A549 treated with AZD9567 at 1 μM for 4 hours (cell line): ENCODE measurements around the gene KRTAP5-5. TPM values are rescaled to one million over a fixed set of nuclear protein-coding genes. Genes with fewer than 3 reads are reported as not detected.

ENCODE experiments used
- total RNA-seq: library from RNA; stranded (reverse); fragments of 200-300 nt; extraction: Qiagen RNA extraction; gene quantifications from 5 replicates; pipeline ENCODE4 v1.2.3, GENCODE V29; 2022; ENCODE audit not compliant: insufficient read depth

The KRTAP5-5 gene
- not detected in 5 replicates for total RNA-seq

GRCh38 chr11:1629326-1630185 lies at the start of gene KRTAP5-5:
TSS of gene KRTAP5-5 (plus strand) at chr11:1629775. CDS start at chr11:1629841, 66 bp downstream.

GRCh38 chr11:1584661-1585370 lies 44.8 kb upstream of the KRTAP5-5 start, which contains the start of gene KRTAP5-1:
TSS of gene KRTAP5-1 (minus strand) at chr11:1585283. CDS start at chr11:1585249, 34 bp downstream.

GRCh38 chr11:1597994-1598380 lies 31.6 kb upstream of the KRTAP5-5 start, which contains the start of gene KRTAP5-2:
TSS of gene KRTAP5-2 (minus strand) at chr11:1598294. CDS start at chr11:1598250, 44 bp downstream.

GRCh38 chr11:1608363-1608762 lies 21.2 kb upstream of the KRTAP5-5 start, which contains the start of gene KRTAP5-3:
TSS of gene KRTAP5-3 (minus strand) at chr11:1608463. CDS start at chr11:1608385, 78 bp downstream.

GRCh38 chr11:1622086-1622485 lies 7.5 kb upstream of the KRTAP5-5 start, which contains the start of gene KRTAP5-4:
TSS of gene KRTAP5-4 (minus strand) at chr11:1622138. CDS start at chr11:1622093, 45 bp downstream.

Other genes with a start within 250 kb of the KRTAP5-5 start
- 2.9 to 8.6 TPM (median 6.9 TPM) in 5 replicates for gene BRSK2, start 239.8 kb upstream of the KRTAP5-5 start, total RNA-seq
- 37.1 to 51.2 TPM (median 46.1 TPM) in 5 replicates for gene MOB2, start 143.0 kb upstream of the KRTAP5-5 start, total RNA-seq
- gene DUSP8, start 57.5 kb upstream of the KRTAP5-5 start, total RNA-seq: 0.43 to 1.6 TPM (median 0.94 TPM) in 5 replicates
- gene KRTAP5-1, start 44.5 kb upstream of the KRTAP5-5 start, total RNA-seq: not detected in 5 replicates
- gene KRTAP5-2, start 31.5 kb upstream of the KRTAP5-5 start, total RNA-seq: not detected in 5 replicates
- gene KRTAP5-3, start 21.3 kb upstream of the KRTAP5-5 start, total RNA-seq: not detected in 5 replicates
- not detected in 5 replicates for gene KRTAP5-4, start 7.6 kb upstream of the KRTAP5-5 start, total RNA-seq
- gene KRTAP5-6, start 67.4 kb downstream of the KRTAP5-5 start, total RNA-seq: not detected in 5 replicates
- gene IFITM10, start 120.8 kb downstream of the KRTAP5-5 start, total RNA-seq: 0.99 to 1.6 TPM (median 1.5 TPM) in 5 replicates
- gene CTSD, start 134.2 kb downstream of the KRTAP5-5 start, total RNA-seq: 459 to 545 TPM (median 470 TPM) in 5 replicates
- 0.10 to 0.33 TPM (median 0.19 TPM) in 4 of 5 replicates, not detected in the other for gene SYT8, start 205.2 kb downstream of the KRTAP5-5 start, total RNA-seq
- 0.26 TPM in 1 of 5 replicates, not detected in the others for gene TNNI2, start 209.2 kb downstream of the KRTAP5-5 start, total RNA-seq
- 0.76 to 1.9 TPM (median 1.0 TPM) in 4 of 5 replicates, not detected in the other for gene LSP1, start 223.3 kb downstream of the KRTAP5-5 start, total RNA-seq